Peyer's patch (tissue), 4 donors: ENCODE data around the gene MYBBP1A. TPM values are rescaled to one million over a fixed set of nuclear protein-coding genes. Genes with fewer than 3 reads are reported as not detected.

Experiments used
- DNase-seq, 3 donors: peaks; one replicate each; pipeline ENCODE4 v3.0.0-alpha.2; 2017 to 2019
- H3K27ac ChIP-seq, 4 donors: fragments of 200-600 bp; sonication (generic); one replicate each; pipeline ENCODE4 v1.5.1; 2016 to 2019
- H3K27me3 ChIP-seq, 2 donors: fragments of 200-600 bp; sonication (generic); one replicate each; pipeline ENCODE4 v1.5.1; 2019
- H3K36me3 ChIP-seq, 3 donors: fragments of 200-600 bp; sonication (generic); one replicate each; pipeline ENCODE4 v1.5.1; 2016 to 2019
- H3K4me1 ChIP-seq, 4 donors: fragments of 200-600 bp; sonication (generic); one replicate each; pipeline ENCODE4 v1.5.1; 2016 to 2019
- H3K4me3 ChIP-seq, 4 donors: fragments of 200-600 bp; sonication (generic); 1 replicate in 3 of 4; 2 replicates in 1 of 4; pipeline ENCODE4 v1.5.1; 2016 to 2019; ENCODE audit warnings: mild to moderate bottlenecking in 1 of 4
- H3K9me3 ChIP-seq, 4 donors: fragments of 200-600 bp; sonication (generic); one replicate each; pipeline ENCODE4 v1.5.1; 2016 to 2019; ENCODE audit warnings: mild to moderate bottlenecking in 1 of 4
- POLR2A ChIP-seq, 2 donors: fragments of 450-650 bp; IDR thresholded peaks; one replicate each; pipeline ENCODE4 v1.5.1; 2017; ENCODE audit warnings: antibody characterized with exemption in 2 of 2, mild to moderate bottlenecking in 2 of 2, moderate library complexity in 2 of 2
- total RNA-seq, 4 donors: library from RNA; depleted of rRNA; stranded (reverse); fragments of >200 nt; gene quantifications; one replicate each; pipeline ENCODE4 v1.1.0, GENCODE V29; 2016
- TF ChIP-seq, protein P1 (sequence below), 6 experiments: fragments of 450-650 bp in 4 of 6; fragments of 200-600 bp in 2 of 6; sonication (generic) in 1 of 6; IDR thresholded peaks; one replicate each; pipeline ENCODE4 v1.5.1; 2017 to 2019; ENCODE audit warnings: antibody characterized with exemption in 6 of 6, mild to moderate bottlenecking in 3 of 6, moderate library complexity in 1 of 6

The MYBBP1A gene
- total RNA-seq, 4 donors from 2014 or later = 27.1 to 244 (median 91.2) TPM

DNA sequence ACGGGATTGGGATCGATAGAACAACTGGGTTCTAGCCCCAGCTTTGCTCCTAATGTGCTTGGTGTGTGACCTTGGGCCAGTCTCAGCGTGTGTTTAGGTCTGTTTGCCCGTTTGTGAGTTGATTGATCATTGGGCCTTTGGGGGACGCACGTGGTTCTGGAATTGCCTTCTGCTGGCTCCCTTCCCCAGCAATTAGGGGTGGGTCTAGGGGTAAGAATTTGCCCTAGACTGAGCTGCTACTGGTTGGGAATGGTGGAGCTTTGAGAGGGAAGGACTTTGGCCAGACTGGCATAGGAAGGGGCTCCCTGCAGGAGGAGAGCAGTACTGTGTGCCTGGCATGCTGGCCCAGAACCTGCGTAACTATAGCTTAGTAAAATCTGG is 55.0 kb downstream of the MYBBP1A start:
- Histone ChIP-seq H3K9me3 (no peaks in the 10 kb centered on the region), H3K36me3 (no peaks in the 10 kb centered on the region), H3K4me1 (peaks cover 0 to 29% (median 19%) of the 10 kb centered on the region in 4 donors), H3K4me3 (peak overlapping the region; percentile 37 to 73 (median 56)), H3K27ac (peak overlapping the region in 1 of 4 donors; percentile 82), H3K27me3 (no peaks in the 10 kb centered on the region)
- peak in 1 of 2 donors; percentile 8 for TF ChIP-seq POLR2A (IDR thresholded peaks at IDR 0.05)
- TF ChIP-seq, protein P1, sequence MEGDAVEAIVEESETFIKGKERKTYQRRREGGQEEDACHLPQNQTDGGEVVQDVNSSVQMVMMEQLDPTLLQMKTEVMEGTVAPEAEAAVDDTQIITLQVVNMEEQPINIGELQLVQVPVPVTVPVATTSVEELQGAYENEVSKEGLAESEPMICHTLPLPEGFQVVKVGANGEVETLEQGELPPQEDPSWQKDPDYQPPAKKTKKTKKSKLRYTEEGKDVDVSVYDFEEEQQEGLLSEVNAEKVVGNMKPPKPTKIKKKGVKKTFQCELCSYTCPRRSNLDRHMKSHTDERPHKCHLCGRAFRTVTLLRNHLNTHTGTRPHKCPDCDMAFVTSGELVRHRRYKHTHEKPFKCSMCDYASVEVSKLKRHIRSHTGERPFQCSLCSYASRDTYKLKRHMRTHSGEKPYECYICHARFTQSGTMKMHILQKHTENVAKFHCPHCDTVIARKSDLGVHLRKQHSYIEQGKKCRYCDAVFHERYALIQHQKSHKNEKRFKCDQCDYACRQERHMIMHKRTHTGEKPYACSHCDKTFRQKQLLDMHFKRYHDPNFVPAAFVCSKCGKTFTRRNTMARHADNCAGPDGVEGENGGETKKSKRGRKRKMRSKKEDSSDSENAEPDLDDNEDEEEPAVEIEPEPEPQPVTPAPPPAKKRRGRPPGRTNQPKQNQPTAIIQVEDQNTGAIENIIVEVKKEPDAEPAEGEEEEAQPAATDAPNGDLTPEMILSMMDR (IDR thresholded peaks at IDR 0.05) = peak in 2 of 6 experiments; percentile 34 to 44
- no peak for DNase-seq

DNA sequence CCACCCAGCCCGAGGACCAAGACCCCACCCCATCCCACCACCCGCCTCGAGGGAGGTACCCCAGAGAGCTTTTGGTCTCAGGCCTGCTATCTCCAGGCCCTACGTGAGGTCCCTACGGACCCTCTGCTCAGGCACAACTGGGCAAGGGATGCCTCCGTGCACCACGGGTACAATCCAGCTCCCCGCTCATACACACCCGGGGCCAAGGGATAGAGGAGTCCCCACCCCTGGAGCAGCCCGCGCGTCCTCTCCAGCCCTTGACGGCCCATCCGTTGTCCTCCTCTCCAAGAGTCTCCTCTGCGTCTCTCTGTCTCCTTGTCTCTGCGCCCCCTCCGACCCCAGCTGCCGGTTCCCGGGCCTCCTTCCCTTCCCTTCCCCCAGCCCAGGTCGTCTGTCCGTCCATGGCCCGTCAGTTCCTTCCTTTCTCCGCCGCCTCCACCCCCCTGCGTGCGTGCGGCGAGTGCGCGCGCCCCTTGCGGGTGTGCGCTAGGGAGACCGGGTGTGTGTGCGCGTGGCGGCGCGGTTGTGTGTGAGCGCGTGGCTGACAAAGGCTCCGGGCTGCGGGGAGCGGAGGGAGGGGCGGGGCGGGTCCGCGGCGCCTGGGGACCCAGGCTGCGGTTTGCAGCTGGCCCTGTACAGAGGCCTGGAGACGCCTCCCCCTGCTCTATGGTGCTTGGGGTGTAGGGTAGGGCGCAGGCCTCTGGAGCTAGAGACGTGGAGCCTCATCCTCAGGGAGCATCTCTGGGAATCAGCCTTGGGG is 55.6 kb downstream of the MYBBP1A start:
- H3K27ac ChIP-seq = peak overlapping the region; percentile 15 to 82 (median 40)
- no peaks in the 10 kb centered on the region for H3K9me3 ChIP-seq
- TF ChIP-seq, protein P1 (IDR thresholded peaks at IDR 0.05) = no peak
- no peak for TF ChIP-seq POLR2A (IDR thresholded peaks at IDR 0.05)
- H3K4me1 ChIP-seq = peaks cover 0 to 29% (median 19%) of the 10 kb centered on the region in 4 donors
- H3K36me3 ChIP-seq = no peaks in the 10 kb centered on the region
- no peak for DNase-seq
- no peaks in the 10 kb centered on the region for H3K27me3 ChIP-seq
- peak overlapping the region; percentile 37 to 73 (median 56) for H3K4me3 ChIP-seq

DNA sequence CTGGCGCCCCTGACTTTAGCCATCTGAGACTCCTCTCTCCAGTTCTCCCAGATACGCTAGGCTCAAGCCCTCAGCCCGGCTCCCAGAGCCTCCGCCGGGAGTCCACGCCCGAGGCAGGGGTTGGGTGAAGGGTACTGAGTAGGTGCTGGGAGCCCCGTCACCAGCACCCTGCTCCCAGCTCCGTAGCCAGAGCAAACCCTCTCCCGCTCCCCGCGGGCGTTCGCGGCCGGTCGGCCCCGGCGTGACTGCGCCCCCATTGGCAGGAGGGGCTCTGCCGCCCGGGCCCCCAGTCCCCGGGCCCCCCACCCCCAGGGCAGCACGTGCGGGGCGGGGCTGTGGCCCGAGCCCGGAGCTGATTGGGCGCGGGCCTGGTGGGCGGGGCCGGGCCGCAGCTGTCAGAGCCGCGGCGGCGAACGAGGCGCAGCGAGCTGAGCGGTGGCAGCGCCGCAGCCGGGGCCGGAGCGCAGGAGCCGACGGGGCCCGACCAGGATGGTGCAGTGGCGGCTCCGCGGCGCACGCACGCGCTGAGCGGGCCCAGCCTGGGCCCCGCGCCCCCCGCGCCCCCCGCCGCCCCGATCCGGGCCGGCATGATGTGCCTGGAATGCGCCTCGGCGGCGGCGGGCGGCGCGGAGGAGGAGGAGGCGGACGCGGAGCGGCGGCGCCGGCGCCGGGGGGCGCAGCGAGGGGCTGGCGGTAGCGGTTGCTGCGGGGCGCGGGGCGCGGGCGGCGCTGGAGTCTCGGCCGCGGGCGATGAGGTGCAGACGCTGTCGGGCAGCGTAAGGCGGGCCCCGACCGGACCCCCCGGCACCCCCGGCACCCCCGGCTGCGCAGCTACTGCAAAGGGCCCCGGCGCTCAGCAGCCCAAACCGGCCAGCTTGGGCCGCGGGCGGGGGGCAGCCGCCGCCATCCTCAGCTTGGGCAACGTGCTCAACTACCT is 56.5 kb downstream of the MYBBP1A start, which contains the start of gene SPNS2:
SPNS2 (plus strand) TSS at position 421 of the 937 bp plus-strand sequence; CDS start at position 588, 167 bp downstream.
- H3K4me1 ChIP-seq = peaks cover 0 to 29% (median 19%) of the 10 kb centered on the region in 4 donors
- no peaks in the 10 kb centered on the region for H3K9me3 ChIP-seq
- H3K27me3 ChIP-seq = no peaks in the 10 kb centered on the region
- no peaks in the 10 kb centered on the region for H3K36me3 ChIP-seq
- peak; percentile 56 to 85 (median 82) for DNase-seq
- H3K4me3 ChIP-seq = peak within 1 kb of the TSS; percentile 37 to 73 (median 56)
- TF ChIP-seq POLR2A (IDR thresholded peaks at IDR 0.05) = no peak
- peak within 1 kb of the TSS; percentile 15 to 82 (median 40) for H3K27ac ChIP-seq

DNA sequence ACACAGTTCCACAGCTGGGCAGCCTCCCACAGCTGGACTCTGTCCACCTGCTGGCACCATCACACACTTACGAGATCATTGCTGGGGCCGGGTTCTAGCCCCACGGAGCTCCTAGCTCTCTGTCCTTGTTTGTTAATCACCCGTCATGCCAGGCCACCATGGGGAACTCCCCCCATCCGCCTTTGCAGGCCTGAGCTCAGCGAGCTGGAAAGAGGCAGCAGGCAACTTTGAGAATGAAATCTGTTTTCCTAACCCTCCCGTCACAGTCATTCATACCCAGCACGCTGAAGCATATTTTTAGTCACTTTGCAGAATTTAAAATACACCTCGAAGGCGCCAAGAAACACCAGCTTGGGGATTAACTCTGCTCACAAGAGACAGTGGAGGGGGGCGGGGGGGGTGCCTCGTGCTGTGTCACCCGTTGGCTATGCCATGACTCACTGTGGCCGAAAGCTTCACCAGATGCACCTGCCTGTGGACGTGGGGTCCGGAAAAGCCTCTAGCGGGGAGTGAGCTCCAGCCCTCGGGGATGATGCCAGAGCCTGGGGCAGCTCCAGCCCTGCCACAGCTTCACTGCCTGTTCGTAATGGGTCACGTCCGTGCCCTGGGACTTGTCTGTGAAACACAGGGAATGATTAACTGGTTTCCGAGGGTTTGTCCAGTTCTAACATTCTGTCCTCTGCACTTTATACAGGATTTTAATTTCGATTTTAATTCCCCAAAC is 57.9 kb downstream of the MYBBP1A start:
- Histone ChIP-seq H3K27me3 (no peaks in the 10 kb centered on the region), H3K27ac (no peak overlapping the region), H3K4me1 (peaks cover 0 to 39% (median 19%) of the 10 kb centered on the region in 4 donors), H3K9me3 (no peaks in the 10 kb centered on the region), H3K36me3 (no peaks in the 10 kb centered on the region), H3K4me3 (no peak overlapping the region)
- TF ChIP-seq POLR2A (IDR thresholded peaks at IDR 0.05) = no peak
- TF ChIP-seq, protein P1 (IDR thresholded peaks at IDR 0.05) = no peak
- DNase-seq = no peak

DNA sequence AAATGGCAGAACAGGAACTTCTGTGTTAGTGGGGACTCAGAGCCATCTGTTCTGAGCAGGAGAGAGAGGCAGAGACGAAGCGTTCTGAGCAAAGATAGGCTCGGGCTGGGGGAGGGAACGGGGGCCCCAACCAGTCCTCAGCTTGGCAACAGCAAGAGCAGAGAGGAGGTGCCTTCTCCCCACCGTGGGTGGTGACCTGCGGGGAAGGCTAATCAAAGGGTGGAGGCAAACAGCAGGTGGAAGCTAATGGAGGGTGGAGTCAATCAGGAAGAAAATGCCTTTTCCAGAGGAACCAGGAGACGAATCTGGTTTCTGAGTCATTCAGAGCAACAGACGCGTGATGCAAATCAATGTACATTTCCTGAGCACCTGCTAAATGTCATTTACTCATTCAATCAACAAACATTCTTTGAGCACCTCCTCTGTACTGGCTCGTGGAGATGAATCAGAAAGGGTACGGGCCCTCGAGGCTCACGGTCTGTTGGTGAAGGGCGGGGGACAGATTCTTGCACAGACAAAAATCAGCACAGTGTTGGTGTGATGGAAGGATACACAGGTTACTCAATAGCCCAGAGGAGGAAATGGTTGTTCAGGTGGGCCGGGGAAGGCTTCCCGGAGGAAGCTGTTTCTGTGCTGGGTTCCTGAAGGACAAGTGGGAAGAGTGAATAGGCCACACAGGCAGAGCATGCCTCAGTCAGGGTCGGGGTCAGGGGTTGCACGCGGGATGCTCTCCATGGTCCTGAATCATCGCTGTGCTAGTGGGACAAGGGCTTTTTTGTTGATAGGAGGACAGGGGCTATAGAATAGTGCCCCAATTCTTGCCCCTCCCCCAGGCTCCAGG is 62.2 kb downstream of the MYBBP1A start:
- no peak overlapping the region for H3K4me3 ChIP-seq
- TF ChIP-seq POLR2A (IDR thresholded peaks at IDR 0.05) = no peak
- TF ChIP-seq, protein P1 (IDR thresholded peaks at IDR 0.05) = no peak
- H3K27ac ChIP-seq = peak overlapping the region in 2 of 4 donors; percentile 6 to 69
- H3K36me3 ChIP-seq = no peaks in the 10 kb centered on the region
- no peaks in the 10 kb centered on the region for H3K9me3 ChIP-seq
- no peaks in the 10 kb centered on the region for H3K27me3 ChIP-seq
- peak in 2 of 3 donors; percentile 71 to 79 for DNase-seq
- H3K4me1 ChIP-seq = peaks cover 0 to 10% (median under 1%) of the 10 kb centered on the region in 4 donors
